IMR-90 (cell line): ENCODE measurements around the gene TCF7.

Experiments
- CHD1 ChIP-seq: IDR thresholded peaks from 2 replicates; pipeline ENCODE4 v1.6.1; 2012; ENCODE audit warnings: low read depth, low read length, improper control_type of control experiment
- CTCF ChIP-seq: conservative IDR thresholded peaks from 2 replicates; pipeline ENCODE4 v1.5.1; 2012; ENCODE audit warnings: mild to moderate bottlenecking, low read depth, low read length, improper control_type of control experiment
- MAFK ChIP-seq: IDR thresholded peaks from 2 replicates; pipeline ENCODE4 v1.6.1; 2012; ENCODE audit warnings: low read depth, low read length, improper control_type of control experiment
- MXI1 ChIP-seq: IDR thresholded peaks from 2 replicates; pipeline ENCODE4 v1.6.1; 2012; ENCODE audit warnings: low read depth, mild to moderate bottlenecking, low read length, moderate library complexity, borderline replicate concordance
- POLR2A ChIP-seq: IDR thresholded peaks from 2 replicates; pipeline ENCODE4 v1.6.1; 2012; ENCODE audit warnings: mild to moderate bottlenecking, low read depth, low read length
- RAD21 ChIP-seq: IDR thresholded peaks from 2 replicates; pipeline ENCODE4 v1.6.1; 2012; ENCODE audit warnings: low read length, improper control_type of control experiment
- RCOR1 ChIP-seq: IDR thresholded peaks from 2 replicates; pipeline ENCODE4 v1.6.1; 2012; ENCODE audit warnings: mild to moderate bottlenecking, low read length, improper control_type of control experiment; ENCODE audit not compliant: insufficient replicate concordance
- RFX5 ChIP-seq: IDR thresholded peaks from 2 replicates; pipeline ENCODE4 v1.8.0; 2012; ENCODE audit warnings: low read depth, mild to moderate bottlenecking, low read length, moderate library complexity

GRCh38 chr5:134116789-134117761 is 2.6 kb downstream of the TCF7 start:
- TF ChIP-seq CTCF: no peak
- TF ChIP-seq MXI1: no peak
- TF ChIP-seq POLR2A: no peak
- TF ChIP-seq MAFK: no peak
- TF ChIP-seq CHD1: no peak
- no peak for TF ChIP-seq RAD21
- TF ChIP-seq RCOR1: no peak
- no peak for TF ChIP-seq RFX5
